ENCODE data around the gene CFAP206.
A peak's percentile ranks its signal among the peaks of the same experiment; 100 is the strongest.

CFAP206 gene

GRCh38 chr6:87395431-87395830 is 12.3 kb upstream of the CFAP206 start:
- Histone ChIP-seq H2AFZ (ENCODE audit: low read depth, low read length) (no peak overlapping the region), H3K27me3 (ENCODE audit: insufficient read depth, low read length) (no peaks in the 10 kb centered on the region), H3K4me3 (ENCODE audit: low read length) (no peak overlapping the region), H3K4me1 (ENCODE audit: insufficient read depth, low read length) (no peaks in the 10 kb centered on the region), H3K9me3 (ENCODE audit: low read length) (no peaks in the 10 kb centered on the region), H3K36me3 (ENCODE audit: insufficient read depth, low read length) (no peaks in the 10 kb centered on the region)

GRCh38 chr6:87396595-87397392 is 11.0 kb upstream of the CFAP206 start:
- Histone ChIP-seq H3K4me1 (ENCODE audit: insufficient read depth, low read length) (no peaks in the 10 kb centered on the region), H3K9me3 (ENCODE audit: low read length) (no peaks in the 10 kb centered on the region), H3K36me3 (ENCODE audit: insufficient read depth, low read length) (no peaks in the 10 kb centered on the region), H2AFZ (ENCODE audit: low read depth, low read length) (no peak overlapping the region), H3K27me3 (ENCODE audit: insufficient read depth, low read length) (no peaks in the 10 kb centered on the region), H3K4me3 (ENCODE audit: low read length) (no peak overlapping the region)

GRCh38 chr6:87397656-87398055 is 10.1 kb upstream of the CFAP206 start:
- H3K36me3 ChIP-seq (ENCODE audit: insufficient read depth, low read length) = no peaks in the 10 kb centered on the region
- no peaks in the 10 kb centered on the region for H3K9me3 ChIP-seq (ENCODE audit: low read length)
- no peaks in the 10 kb centered on the region for H3K4me1 ChIP-seq (ENCODE audit: insufficient read depth, low read length)
- no peaks in the 10 kb centered on the region for H3K27me3 ChIP-seq (ENCODE audit: insufficient read depth, low read length)
- no peak overlapping the region for H3K4me3 ChIP-seq (ENCODE audit: low read length)
- no peak overlapping the region for H2AFZ ChIP-seq (ENCODE audit: low read depth, low read length)

DNA sequence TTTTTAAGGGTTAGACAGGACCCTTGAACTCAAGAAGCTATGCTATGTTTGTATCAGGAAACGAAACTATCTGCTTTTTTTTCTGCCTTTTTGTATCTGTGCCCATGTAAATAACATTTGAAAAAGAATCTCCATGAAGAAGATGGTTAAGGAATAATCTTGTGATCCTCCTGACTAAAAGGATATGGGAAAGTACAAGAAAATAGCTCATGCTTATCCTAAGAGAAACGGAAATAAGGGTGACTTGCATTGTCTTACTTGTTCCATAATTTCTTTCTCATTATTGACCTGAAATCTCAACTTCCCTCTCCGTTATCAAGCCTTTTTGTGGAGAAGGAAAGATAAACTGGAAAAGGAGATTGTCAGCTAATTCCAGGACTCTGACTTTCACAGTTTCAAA is 5.9 kb upstream of the CFAP206 start:
- no peaks in the 10 kb centered on the region for H3K27me3 ChIP-seq (ENCODE audit: insufficient read depth, low read length)
- H3K4me1 ChIP-seq (ENCODE audit: insufficient read depth, low read length) = no peaks in the 10 kb centered on the region
- no peak overlapping the region for H2AFZ ChIP-seq (ENCODE audit: low read depth, low read length)
- no peaks in the 10 kb centered on the region for H3K9me3 ChIP-seq (ENCODE audit: low read length)
- H3K4me3 ChIP-seq (ENCODE audit: low read length) = no peak overlapping the region
- no peaks in the 10 kb centered on the region for H3K36me3 ChIP-seq (ENCODE audit: insufficient read depth, low read length)

DNA sequence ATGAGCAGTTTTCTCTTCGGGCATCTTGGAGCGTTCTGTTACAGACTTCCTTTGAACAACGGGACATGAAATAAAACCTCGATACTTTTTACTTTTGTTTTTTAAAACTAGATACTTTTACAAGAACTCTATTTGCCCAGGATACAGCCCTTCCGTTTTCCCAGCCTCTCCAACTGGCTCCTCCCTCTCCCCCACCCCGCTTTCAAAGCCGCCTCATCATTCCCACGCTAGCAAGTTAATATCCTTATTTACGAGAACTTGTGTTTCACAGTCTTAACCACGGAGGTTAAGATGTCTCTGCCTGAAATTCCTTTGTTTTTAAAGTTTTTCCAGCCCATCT is 241 bp upstream of the CFAP206 start:
- H3K36me3 ChIP-seq (ENCODE audit: insufficient read depth, low read length) = no peaks in the 10 kb centered on the region
- no peaks in the 10 kb centered on the region for H3K27me3 ChIP-seq (ENCODE audit: insufficient read depth, low read length)
- peak overlapping the region; percentile 54 for H3K4me3 ChIP-seq (ENCODE audit: low read length)
- H2AFZ ChIP-seq (ENCODE audit: low read depth, low read length) = peak overlapping the region; percentile 98
- H3K4me1 ChIP-seq (ENCODE audit: insufficient read depth, low read length) = no peaks in the 10 kb centered on the region
- no peaks in the 10 kb centered on the region for H3K9me3 ChIP-seq (ENCODE audit: low read length)

DNA sequence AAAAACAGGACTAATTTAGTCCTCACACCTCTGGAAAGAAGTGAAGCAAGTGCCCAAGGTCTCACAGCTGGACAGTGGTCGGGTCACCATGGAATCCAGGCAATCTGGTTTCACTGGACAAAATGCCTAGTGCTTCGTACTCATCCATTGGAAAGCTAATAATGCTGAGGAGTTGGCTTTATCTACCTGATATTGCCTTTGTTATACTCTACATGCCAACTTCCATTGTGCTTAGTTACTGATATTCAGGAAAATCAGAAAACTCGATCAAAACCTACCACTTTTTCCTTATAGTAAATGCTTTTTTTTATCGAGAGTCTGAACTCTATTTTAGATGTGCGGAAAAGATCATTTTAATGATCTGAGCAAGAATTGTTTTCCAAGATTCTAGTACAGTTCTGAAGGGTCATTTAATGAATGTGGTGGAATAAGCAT is 966 bp downstream of the CFAP206 start:
- Histone ChIP-seq H3K36me3 (ENCODE audit: insufficient read depth, low read length) (no peaks in the 10 kb centered on the region), H3K9me3 (ENCODE audit: low read length) (no peaks in the 10 kb centered on the region), H3K4me1 (ENCODE audit: insufficient read depth, low read length) (no peaks in the 10 kb centered on the region), H2AFZ (ENCODE audit: low read depth, low read length) (peak overlapping the region; percentile 98), H3K4me3 (ENCODE audit: low read length) (peak overlapping the region; percentile 54), H3K27me3 (ENCODE audit: insufficient read depth, low read length) (no peaks in the 10 kb centered on the region)

- H3K36me3 ChIP-seq (ENCODE audit: insufficient read depth, low read length) = no peaks in the 10 kb centered on the region
- no peaks in the 10 kb centered on the region for H3K9me3 ChIP-seq (ENCODE audit: low read length)
Observed at GRCh38 chr6:87419266-87419665, 11.5 kb downstream of the CFAP206 start.

GRCh38 chr6:87420360-87420759 is 12.6 kb downstream of the CFAP206 start:
- no peaks in the 10 kb centered on the region for H3K27me3 ChIP-seq (ENCODE audit: insufficient read depth, low read length)
- no peaks in the 10 kb centered on the region for H3K36me3 ChIP-seq (ENCODE audit: insufficient read depth, low read length)
- H3K4me1 ChIP-seq (ENCODE audit: insufficient read depth, low read length) = no peaks in the 10 kb centered on the region
- no peaks in the 10 kb centered on the region for H3K9me3 ChIP-seq (ENCODE audit: low read length)
- no peak overlapping the region for H3K4me3 ChIP-seq (ENCODE audit: low read length)
- no peak overlapping the region for H2AFZ ChIP-seq (ENCODE audit: low read depth, low read length)

More at GRCh38 chr6:87419266-87419665, 11.5 kb downstream of the CFAP206 start:
- no peaks in the 10 kb centered on the region for H3K27me3 ChIP-seq (ENCODE audit: insufficient read depth, low read length)
- H2AFZ ChIP-seq (ENCODE audit: low read depth, low read length) = no peak overlapping the region
- no peak overlapping the region for H3K4me3 ChIP-seq (ENCODE audit: low read length)
- no peaks in the 10 kb centered on the region for H3K4me1 ChIP-seq (ENCODE audit: insufficient read depth, low read length)

GRCh38 chr6:87421576-87421975 is 13.8 kb downstream of the CFAP206 start:
- Histone ChIP-seq H2AFZ (ENCODE audit: low read depth, low read length) (no peak overlapping the region), H3K36me3 (ENCODE audit: insufficient read depth, low read length) (no peaks in the 10 kb centered on the region), H3K9me3 (ENCODE audit: low read length) (no peaks in the 10 kb centered on the region), H3K27me3 (ENCODE audit: insufficient read depth, low read length) (no peaks in the 10 kb centered on the region), H3K4me1 (ENCODE audit: insufficient read depth, low read length) (no peaks in the 10 kb centered on the region), H3K4me3 (ENCODE audit: low read length) (no peak overlapping the region)

DNA sequence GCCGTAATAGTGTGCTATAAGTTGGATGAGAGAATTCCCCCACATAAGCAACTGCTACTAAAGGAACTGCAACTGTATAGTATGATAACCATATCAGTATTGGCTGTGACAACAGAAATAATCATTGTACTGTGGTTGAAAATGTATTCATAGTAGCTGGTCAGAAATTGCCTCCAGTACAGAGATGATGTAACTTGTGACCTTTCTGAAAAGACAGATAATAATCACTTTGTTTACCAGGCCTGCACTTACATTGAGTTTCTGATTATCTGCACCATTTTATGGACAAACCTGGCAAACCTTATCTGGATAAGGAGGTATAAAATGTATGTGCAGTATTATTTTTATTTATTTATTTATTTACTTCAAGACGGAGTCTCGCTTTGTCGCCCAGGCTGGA is 19.0 kb downstream of the CFAP206 start:
- Histone ChIP-seq H3K9me3 (ENCODE audit: low read length) (no peaks in the 10 kb centered on the region), H3K4me3 (ENCODE audit: low read length) (no peak overlapping the region), H3K27me3 (ENCODE audit: insufficient read depth, low read length) (no peaks in the 10 kb centered on the region), H2AFZ (ENCODE audit: low read depth, low read length) (no peak overlapping the region), H3K36me3 (ENCODE audit: insufficient read depth, low read length) (no peaks in the 10 kb centered on the region), H3K4me1 (ENCODE audit: insufficient read depth, low read length) (no peaks in the 10 kb centered on the region)

- Histone ChIP-seq H3K9me3 (ENCODE audit: low read length) (no peaks in the 10 kb centered on the region), H3K36me3 (ENCODE audit: insufficient read depth, low read length) (no peaks in the 10 kb centered on the region), H3K4me3 (ENCODE audit: low read length) (no peak overlapping the region), H2AFZ (ENCODE audit: low read depth, low read length) (no peak overlapping the region), H3K27me3 (ENCODE audit: insufficient read depth, low read length) (no peaks in the 10 kb centered on the region), H3K4me1 (ENCODE audit: insufficient read depth, low read length) (no peaks in the 10 kb centered on the region)
Observed at GRCh38 chr6:87430499-87430898, 22.7 kb downstream of the CFAP206 start.

- H3K36me3 ChIP-seq (ENCODE audit: insufficient read depth, low read length) = no peaks in the 10 kb centered on the region
- no peak overlapping the region for H2AFZ ChIP-seq (ENCODE audit: low read depth, low read length)
- H3K4me3 ChIP-seq (ENCODE audit: low read length) = no peak overlapping the region
- H3K9me3 ChIP-seq (ENCODE audit: low read length) = no peaks in the 10 kb centered on the region
- H3K4me1 ChIP-seq (ENCODE audit: insufficient read depth, low read length) = no peaks in the 10 kb centered on the region
- no peaks in the 10 kb centered on the region for H3K27me3 ChIP-seq (ENCODE audit: insufficient read depth, low read length)
Observed at GRCh38 chr6:87431263-87431662, 23.5 kb downstream of the CFAP206 start.

DNA sequence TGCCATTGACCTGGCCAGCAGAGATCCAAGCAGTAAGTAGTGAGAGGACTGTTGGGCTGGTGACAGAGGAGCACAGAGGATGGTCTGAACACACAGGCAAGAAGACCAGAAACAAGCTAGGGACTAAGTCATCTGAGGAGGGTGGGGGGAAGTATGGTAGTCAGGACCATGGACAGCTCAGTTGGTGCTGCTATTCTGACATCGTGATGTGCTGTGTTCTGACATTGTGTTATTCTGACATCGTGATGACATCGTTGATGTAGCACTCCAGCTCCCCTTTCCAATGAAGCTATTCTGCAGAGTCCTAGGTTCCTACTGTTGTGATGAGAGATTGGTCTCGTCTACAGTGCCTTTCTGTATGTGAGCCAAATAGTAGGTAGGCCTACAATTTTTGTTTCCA is 28.7 kb downstream of the CFAP206 start:
- H3K4me3 ChIP-seq (ENCODE audit: low read length) = no peak overlapping the region
- H3K36me3 ChIP-seq (ENCODE audit: insufficient read depth, low read length) = no peaks in the 10 kb centered on the region
- no peaks in the 10 kb centered on the region for H3K27me3 ChIP-seq (ENCODE audit: insufficient read depth, low read length)
- no peak overlapping the region for H2AFZ ChIP-seq (ENCODE audit: low read depth, low read length)
- no peaks in the 10 kb centered on the region for H3K9me3 ChIP-seq (ENCODE audit: low read length)
- no peaks in the 10 kb centered on the region for H3K4me1 ChIP-seq (ENCODE audit: insufficient read depth, low read length)

DNA sequence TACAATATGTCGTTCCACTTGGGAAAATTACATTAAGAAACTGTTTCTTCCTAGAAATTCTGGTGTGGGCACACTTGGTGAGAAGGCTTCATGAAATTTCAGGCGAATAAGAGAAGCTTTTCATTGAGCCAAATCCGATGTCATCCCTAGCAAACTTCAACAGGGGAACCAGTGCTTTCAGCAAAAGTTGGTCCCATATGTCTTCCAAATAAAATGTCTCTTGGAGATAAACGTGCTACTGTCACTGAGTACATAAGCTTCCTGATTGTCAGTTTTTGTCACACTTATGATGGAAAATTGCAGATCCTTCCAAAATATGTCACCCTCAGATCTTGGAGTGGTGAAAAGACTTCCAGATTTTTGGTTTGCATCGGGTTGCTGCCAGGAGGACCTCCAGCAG is 33.9 kb downstream of the CFAP206 start:
- no peak overlapping the region for H3K4me3 ChIP-seq (ENCODE audit: low read length)
- H3K9me3 ChIP-seq (ENCODE audit: low read length) = no peaks in the 10 kb centered on the region
- H2AFZ ChIP-seq (ENCODE audit: low read depth, low read length) = no peak overlapping the region
- H3K27me3 ChIP-seq (ENCODE audit: insufficient read depth, low read length) = no peaks in the 10 kb centered on the region
- H3K4me1 ChIP-seq (ENCODE audit: insufficient read depth, low read length) = peaks cover 8% of the 10 kb centered on the region
- no peaks in the 10 kb centered on the region for H3K36me3 ChIP-seq (ENCODE audit: insufficient read depth, low read length)

All from neuron (in vitro differentiated cells).